ENCODE results near the gene C18orf63.

C18orf63 gene

GRCh38 chr18:74275736-74276135 lies 39.9 kb upstream of the C18orf63 start:
- FAIRE-seq, result no peak
- no peak for DNase-seq (ENCODE audit: insufficient read length, low spot score)

GRCh38 chr18:74276609-74277008 lies 39.0 kb upstream of the C18orf63 start:
- TF ChIP-seq, protein P1, sequence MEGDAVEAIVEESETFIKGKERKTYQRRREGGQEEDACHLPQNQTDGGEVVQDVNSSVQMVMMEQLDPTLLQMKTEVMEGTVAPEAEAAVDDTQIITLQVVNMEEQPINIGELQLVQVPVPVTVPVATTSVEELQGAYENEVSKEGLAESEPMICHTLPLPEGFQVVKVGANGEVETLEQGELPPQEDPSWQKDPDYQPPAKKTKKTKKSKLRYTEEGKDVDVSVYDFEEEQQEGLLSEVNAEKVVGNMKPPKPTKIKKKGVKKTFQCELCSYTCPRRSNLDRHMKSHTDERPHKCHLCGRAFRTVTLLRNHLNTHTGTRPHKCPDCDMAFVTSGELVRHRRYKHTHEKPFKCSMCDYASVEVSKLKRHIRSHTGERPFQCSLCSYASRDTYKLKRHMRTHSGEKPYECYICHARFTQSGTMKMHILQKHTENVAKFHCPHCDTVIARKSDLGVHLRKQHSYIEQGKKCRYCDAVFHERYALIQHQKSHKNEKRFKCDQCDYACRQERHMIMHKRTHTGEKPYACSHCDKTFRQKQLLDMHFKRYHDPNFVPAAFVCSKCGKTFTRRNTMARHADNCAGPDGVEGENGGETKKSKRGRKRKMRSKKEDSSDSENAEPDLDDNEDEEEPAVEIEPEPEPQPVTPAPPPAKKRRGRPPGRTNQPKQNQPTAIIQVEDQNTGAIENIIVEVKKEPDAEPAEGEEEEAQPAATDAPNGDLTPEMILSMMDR (IDR thresholded peaks at IDR 0.05; ENCODE audit: insufficient read depth, missing control alignments), result no peak
- no peak for DNase-seq (ENCODE audit: insufficient read length, low spot score)
- FAIRE-seq, result no peak

More at GRCh38 chr18:74275736-74276135, 39.9 kb upstream of the C18orf63 start:
- TF ChIP-seq, protein P1 (IDR thresholded peaks at IDR 0.05; ENCODE audit: insufficient read depth, missing control alignments), result no peak

GRCh38 chr18:74277296-74277695 lies 38.3 kb upstream of the C18orf63 start:
- TF ChIP-seq, protein P1 (IDR thresholded peaks at IDR 0.05; ENCODE audit: insufficient read depth, missing control alignments), result no peak
- no peak for DNase-seq (ENCODE audit: insufficient read length, low spot score)
- no peak for FAIRE-seq

DNA sequence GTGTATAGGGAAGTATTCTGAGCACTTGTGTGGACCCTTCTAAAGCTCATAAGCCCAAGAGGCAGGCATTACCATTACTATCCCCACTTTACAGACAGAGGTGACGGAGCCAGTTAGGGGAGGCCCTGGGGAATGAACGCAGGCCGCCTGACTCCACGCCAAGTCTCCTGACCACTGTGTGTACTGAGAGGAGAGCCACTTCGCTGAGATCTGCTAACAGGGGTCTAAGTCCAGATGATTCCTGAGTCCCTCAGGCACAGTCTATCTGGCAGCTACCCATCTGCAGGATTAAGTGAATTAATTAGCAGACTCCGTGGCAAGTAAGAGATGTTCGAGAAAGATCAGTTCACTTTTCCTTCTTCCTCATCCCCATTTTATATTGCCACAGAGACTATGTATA lies 37.6 kb upstream of the C18orf63 start:
- peak; percentile 99 for FAIRE-seq
- no peak for DNase-seq (ENCODE audit: insufficient read length, low spot score)
- TF ChIP-seq, protein P1 (IDR thresholded peaks at IDR 0.05; ENCODE audit: insufficient read depth, missing control alignments), result no peak

- TF ChIP-seq, protein P1 (IDR thresholded peaks at IDR 0.05; ENCODE audit: insufficient read depth, missing control alignments), result no peak
- DNase-seq (ENCODE audit: insufficient read length, low spot score) (no peak), FAIRE-seq (no peak)
These were observed 36.7 kb upstream of the C18orf63 start for GRCh38 chr18:74278983-74279382.

DNA sequence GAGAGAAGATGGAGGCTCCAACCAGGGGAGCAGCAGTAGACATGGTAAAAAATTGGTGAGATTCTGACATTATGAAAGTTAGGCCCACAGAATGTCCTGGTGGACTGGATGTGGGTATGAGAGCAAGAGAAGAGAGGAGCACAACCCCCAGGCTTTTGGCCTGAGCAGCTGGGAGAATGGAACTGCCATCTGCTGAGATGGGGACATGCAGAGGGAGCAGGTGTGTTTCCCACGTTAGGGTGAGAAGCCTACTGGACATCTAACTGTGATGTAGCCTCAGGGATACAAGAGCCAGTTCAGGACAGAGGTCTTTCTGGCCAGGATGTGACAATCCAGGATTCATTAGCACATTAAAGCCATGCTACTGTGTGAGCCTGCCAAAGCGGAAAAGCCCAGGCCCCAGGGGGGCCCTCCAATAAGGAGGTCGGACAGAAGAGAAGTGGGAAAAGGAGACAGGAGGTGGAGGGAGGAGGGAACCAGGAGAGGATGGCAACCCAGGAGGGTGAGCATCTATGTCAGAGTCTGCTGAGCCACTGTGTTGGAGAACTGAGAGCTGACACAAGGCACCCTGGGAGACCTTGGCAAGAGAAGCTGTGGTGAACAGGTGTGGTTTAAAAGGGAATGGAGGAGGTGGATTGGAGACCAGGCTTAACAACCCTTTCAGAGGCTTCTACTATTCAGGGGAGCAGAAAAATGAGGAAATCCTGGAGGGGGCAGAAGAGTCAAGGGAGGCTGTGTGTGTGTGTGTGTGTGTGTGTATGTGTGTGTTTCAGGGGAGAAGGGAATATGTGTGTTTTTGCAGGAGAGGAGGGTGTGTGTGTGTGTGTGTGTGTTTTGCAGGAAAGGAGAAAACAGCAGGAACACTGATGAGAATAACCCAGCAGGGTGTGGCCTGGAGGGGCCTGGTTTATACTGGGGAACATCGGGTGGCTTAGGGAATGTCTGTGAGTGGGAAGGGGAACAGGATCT lies 34.3 kb upstream of the C18orf63 start:
- DNase-seq (ENCODE audit: insufficient read length, low spot score) (no peak), FAIRE-seq (peak; percentile 96)
- TF ChIP-seq, protein P1 (IDR thresholded peaks at IDR 0.05; ENCODE audit: insufficient read depth, missing control alignments), result no peak

Data from D721Med (cell line).